Hypothalamus (tissue), 51 donors: ENCODE results near the gene COL8A2.

Experiments used
- DNase-seq, 51 donors: peaks; one replicate each; lab custom pipeline; 2025; lab: John Stamatoyannopoulos, UW

The COL8A2 gene

GRCh38 chr1:36116901-36117300 is 8.1 kb downstream of the COL8A2 start:
- peak in 2 of 51 donors; percentile 14 to 34 for DNase-seq

GRCh38 chr1:36115931-36116330 is 9.1 kb downstream of the COL8A2 start:
- DNase-seq, result no peak

DNA sequence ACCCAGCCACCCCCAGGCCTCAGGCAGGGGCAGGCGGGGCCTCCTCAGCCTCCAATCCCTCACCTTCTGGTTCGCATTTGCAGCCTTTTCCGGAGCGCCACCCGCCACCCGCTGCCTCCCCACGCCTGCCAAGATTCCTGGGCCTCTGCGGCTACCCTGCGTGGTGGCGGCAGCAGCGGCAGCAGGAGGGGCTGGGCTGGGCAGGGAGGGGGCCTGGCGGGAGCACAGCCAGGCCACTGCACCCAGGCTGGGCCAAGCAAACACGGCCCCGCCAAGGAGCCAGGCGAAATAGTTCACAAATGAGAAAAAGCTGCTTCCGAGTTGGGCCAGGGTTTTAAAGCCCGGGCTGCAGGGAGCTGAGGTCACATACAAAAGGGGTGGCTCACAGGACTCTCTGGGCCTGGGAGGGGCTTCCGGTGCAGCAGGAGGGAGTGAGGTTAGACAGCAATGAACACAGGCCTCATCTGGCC is 9.8 kb downstream of the COL8A2 start:
- peak in 19 of 51 donors; percentile 15 to 62 (median 29) for DNase-seq

- DNase-seq, result no peak
Observed at GRCh38 chr1:36114371-36114770, 10.7 kb downstream of the COL8A2 start.

DNA sequence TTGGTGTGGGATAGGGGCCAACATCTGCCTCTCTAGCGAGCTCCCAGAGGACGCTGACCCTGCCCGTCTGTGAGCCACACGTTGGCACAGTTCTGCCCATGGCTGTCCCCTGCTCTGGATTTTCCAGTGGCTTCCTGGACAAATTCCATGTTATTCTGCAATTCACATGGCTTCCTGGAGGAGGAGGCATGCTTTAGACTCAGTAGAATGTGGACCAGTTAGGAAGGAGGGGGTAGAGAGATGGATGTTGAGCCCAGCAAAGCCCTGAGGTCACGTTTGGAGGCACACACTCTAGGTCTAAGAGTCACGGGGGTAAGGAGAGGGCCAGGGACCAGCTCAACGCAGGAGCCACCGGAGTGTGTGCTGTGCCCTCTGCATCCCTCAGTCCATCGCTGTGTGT is 12.2 kb downstream of the COL8A2 start:
- DNase-seq, result no peak

DNA sequence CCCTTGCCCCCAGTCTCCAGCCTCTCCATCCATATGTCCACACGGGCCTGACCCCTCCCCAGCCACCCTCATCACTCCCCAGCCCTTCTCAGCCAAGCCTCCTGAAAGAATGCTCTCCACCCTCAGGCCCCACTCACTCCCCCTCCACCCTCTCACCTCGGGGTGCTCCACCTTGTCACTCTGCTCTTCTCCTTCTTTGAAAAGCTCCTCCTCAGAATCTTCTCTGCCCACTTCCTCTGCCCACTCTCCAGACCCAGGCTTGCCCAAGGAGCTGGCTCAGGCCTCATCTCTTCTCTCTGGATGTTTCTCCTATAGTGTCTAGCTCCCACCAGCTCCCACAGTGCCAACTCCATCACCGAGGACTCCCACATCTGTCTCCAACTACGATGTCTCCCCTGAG is 13.9 kb downstream of the COL8A2 start:
- DNase-seq, result no peak

- DNase-seq, result no peak
Observed at GRCh38 chr1:36109041-36109679, 15.9 kb downstream of the COL8A2 start.

DNA sequence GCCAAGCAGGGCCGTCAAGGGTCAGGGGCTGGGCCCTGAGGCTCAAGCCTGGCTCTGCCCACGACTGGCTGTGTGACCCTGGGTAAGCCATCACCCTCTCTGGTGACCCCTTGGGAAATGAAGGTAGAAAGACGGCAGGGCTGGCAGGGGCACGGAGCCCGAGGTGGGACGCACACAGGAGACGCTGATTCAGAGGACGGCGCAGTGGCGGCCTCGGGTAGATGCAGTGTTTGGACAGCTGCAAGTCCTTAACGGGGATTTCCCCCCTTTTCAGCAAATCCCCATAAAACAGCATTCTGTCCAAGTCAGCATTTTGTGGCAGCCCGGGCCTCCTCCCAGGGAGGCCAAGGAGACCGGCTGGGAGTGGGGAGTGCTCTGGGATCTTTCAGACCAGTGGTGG is 16.7 kb downstream of the COL8A2 start:
- DNase-seq, result no peak

DNA sequence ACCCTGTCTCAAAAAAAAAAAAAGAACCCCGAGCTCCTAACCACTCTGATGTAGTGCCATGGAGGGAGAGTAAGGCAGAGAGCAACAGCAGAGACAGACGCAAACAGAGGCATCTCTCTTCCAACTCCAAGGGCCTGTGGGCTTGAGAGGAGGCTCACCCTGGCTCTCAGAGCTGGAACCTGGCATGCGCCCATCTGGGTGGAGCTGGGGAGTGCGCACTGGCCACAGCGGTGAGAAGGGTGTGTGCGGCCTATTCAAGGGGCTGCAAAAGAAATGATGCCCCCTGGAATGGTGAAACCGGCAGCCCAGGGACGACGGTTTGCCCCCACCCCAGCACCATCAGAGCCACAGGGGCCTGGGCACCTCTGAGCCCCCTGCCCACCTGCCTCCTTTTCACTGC is 17.6 kb downstream of the COL8A2 start:
- DNase-seq, result no peak

DNA sequence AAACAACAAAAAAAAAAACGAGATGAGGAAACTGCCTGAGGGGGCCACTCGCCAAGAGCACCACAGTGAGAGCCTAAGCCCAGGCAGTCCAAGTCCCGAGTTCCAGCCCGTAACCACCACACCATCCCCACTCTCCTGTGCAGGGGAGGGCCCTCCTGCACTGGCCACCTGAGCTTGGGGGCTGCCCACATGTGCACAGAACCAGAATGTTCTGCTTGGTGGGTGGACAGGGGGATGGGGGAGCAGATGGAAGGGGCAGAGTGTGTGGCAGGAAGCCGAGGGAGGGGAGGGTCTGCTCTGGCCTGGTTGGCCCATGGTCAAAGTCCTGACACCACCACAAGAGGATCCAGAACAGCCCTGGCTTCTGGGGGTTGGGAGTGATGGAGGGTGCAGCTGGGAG is 18.8 kb downstream of the COL8A2 start:
- DNase-seq, result no peak

- no peak for DNase-seq
Observed at GRCh38 chr1:36101546-36101945, 23.5 kb downstream of the COL8A2 start.

DNA sequence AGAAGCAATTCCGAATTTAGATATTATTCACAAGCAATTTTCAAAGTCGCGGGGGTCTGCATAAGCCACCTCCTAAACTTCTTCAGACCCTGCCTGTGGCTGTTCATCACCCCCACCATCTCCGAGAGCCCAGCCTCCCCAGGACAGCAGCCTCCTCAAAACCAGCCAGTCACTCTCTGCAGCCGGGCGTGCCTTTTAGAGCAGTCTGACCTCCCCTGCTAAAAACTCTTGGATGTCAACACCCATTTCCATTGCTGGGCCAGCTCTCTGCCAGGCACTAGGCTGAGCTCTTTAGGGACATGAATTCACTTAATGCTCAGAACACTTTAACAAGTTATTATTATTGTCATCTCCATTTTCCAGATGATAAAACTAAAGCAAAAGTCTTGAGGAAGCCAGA is 24.6 kb downstream of the COL8A2 start:
- DNase-seq, result no peak

GRCh38 chr1:36099681-36100341 is 25.2 kb downstream of the COL8A2 start:
- peak in 43 of 51 donors; percentile 17 to 79 (median 50) for DNase-seq

DNA sequence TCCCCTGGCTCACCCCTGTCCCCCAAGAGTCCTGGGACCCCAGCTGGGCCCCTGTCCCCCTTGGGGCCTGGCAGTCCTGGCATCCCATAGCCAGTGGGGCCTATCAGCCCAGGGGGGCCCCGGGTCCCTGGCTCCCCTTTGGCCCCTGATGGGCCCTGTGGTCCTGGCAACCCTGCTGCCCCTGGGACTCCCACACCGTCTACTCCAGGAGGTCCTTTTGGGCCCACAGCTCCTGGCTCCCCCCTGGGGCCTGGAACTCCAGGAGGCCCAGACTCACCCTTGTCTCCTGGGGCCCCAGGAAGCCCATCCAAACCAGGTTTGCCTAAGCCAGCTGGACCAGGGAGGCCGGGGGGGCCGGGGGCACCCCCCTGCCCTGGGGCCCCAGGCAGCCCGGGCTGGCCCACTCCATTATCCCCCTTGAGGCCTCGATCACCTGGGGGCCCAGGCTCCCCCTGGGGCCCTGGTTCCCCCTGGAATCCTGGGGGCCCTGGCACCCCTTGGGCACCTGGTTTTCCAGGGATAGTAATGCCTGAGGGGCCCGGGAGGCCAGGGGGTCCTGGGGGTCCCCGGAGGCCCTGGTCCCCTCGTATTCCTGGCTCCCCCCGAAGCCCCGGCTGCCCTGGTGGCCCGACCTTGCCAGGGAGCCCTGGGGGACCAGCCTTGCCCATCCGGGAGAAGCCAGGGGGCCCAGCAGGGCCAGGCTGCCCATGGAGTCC is 26.2 kb downstream of the COL8A2 start:
- DNase-seq, result no peak

- no peak for DNase-seq
Observed at GRCh38 chr1:36097693-36098585, 27.1 kb downstream of the COL8A2 start.

- DNase-seq, result peak in 1 of 51 donors; percentile 12
Observed at GRCh38 chr1:36096500-36097432, 28.3 kb downstream of the COL8A2 start.

DNA sequence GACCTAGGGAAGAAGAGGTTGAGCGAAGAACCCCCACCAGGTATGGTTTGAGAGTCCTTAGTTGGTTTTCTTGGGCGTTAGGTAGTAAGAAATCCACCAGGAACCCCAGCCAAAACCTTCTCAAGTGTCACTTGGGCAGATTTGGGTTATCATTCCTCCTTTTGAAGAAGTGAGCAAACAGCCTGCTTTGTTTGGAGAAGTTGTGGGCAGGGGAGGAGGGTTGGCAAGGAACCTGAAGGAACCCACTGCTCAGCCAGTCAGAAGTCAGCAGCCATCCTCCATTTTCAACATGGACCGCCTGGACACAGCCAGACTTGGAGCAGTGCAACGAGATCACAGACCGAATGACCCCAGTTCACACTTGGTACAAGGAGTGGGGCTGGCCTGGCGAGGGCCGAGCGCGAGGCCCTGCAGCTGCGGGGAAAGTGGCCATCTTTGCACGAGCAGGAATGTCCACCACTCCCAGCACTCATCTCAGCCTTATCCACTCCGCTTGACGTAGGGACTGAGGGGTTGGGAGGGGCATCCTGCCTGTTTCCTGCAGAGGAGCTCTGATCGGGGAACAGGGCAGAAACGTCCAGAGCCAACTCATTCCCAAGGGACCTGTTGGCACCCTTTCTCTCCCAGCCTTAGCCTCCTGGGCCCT is 29.1 kb downstream of the COL8A2 start:
- peak in 1 of 51 donors; percentile 19 for DNase-seq

DNA sequence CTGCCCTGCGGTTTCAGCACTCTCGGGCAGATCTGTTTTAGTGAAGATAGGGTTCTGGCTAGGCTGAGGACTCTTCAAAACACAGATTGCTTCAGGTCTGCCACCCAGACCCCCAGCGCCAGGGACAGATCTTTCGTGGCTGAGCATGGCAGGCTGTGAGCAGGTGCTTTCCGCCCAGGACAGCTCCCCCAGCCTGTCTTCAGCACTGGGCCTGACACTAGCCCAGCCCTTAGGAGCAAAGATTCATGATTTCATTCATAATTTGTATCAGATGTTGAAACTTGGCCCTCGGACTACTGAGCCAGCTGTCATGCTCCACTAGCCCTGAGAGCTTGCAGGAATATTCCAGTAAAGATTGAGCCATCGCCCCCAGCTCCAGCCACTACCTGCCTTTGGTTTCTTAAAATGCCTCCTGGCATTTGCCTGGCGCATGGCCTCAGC is 30.4 kb downstream of the COL8A2 start:
- DNase-seq, result no peak

DNA sequence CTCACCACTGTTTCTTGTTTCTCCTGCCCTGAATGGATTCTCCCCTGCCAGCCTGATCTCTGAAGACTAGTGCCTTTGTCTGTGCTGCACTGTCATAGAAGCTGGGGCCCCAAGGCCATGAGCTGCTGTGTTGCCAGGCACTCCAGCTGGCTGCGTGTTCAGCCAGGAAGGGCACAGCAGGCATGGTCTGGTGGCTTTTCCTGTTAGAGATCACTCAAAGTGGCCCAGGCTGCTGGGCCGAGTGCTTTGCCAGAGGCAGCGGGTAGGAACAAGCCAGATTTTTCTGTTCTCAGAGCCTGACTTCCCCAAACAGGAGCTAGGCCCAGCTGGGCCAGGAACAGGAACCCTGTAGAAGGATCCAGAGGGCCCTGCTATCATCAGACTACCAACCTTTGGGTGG is 31.1 kb downstream of the COL8A2 start:
- DNase-seq, result peak in 46 of 51 donors; percentile 11 to 94 (median 75)
